D341Med (cell line): ENCODE results near the gene CABP4.

Source experiments
- DNase-seq: peaks from one replicate; pipeline ENCODE4 v3.0.0; 2012; ENCODE audit warnings: low spot score

CABP4 gene

GRCh38 chr11:67455054-67455453, at the start of gene CABP4:
CABP4 (plus strand) TSS chr11:67455354; CDS start chr11:67455424, 70 bp downstream.
- DNase-seq, result no peak

DNA sequence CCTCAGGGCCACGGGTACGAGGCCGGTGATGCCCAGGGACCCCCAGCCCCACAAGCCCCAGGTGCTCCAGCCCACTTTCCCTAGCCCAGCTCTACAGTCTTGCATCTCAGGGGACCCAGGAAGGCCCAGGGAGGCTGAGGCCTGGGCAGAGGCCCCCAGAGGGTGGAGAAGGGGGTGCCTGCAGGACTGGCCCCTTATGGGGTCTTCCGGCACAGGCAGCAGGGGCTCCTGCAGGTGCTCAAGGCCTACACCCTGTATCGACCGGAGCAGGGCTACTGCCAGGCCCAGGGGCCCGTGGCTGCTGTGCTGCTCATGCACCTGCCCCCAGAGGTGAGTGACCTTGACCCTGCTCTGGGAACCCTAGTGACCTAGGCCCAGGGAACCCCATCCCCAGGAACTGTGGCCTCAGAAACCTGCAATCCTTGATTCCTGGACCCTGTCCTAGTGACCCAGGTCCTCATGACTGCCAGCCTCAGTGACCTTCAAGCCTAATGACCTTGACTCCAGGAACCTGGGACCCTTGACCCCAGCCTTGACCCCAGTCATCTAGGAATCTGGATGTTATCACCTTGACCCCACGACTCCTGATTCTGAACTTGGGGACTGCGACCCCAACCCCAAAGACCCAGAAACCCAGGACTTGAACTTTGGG, 49.3 kb upstream of the CABP4 start:
- DNase-seq, result no peak

GRCh38 chr11:67406420-67406968, 48.7 kb upstream of the CABP4 start:
- DNase-seq, result no peak

DNA sequence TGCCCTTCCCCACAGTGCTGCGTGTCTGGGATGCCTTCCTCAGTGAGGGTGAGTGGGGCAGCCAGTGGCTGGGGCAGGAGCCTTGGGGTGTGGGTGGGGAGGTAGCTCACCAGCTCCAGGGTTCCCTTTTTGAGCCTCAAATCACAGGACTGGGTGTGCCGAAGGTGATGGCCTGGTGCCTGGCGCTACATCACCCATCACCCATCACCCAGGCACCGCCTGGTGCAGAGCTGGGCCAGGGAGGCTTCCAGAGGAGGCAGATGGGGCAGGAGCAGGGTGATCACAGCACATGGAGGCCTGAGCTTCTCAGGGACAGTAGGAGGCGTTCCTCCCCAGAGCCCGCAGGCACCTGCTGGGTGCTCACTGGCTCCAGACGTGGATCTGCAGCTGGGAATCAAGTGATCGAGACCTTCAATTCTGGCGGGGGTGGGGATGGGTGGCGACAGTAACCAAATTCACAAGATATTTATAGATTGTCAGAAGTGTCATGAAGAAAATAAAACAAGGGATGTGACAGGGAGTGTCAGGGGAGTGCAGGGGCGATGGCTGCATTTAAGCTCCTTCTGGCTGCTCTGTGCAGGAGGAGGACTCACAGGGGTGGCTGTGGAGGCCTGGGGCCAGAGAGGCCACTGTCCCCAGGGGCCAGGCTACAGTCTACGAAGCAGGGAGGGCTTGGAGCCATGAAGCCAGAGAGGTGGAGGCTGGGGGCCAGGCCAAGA, 48.0 kb upstream of the CABP4 start:
- DNase-seq, result no peak

DNA sequence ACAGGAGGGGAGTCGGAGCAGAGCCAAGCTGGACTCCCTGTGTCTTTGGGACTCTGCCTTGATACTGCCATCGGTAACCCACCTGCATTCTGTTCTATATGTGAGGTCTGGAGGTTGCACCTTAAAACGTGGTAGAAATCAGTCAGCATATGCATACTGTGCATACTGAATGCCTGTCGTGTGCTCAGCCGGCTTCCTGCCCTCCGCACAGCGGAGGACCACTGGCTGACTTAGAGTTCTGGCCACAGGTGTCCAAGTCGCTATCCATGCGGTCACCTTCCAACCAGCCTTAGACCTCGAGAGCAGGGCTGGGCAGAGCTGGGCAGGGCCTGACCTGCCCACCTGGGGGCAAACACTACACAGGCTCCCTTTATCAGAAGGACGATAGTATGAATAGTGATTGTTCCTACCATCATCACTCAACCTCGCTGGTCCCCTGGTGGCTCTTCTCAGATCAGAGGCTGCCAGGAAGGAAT, 47.4 kb upstream of the CABP4 start:
- no peak for DNase-seq

GRCh38 chr11:67408437-67409200, 46.5 kb upstream of the CABP4 start:
- DNase-seq, result no peak

GRCh38 chr11:67409261-67409666, 45.9 kb upstream of the CABP4 start:
- no peak for DNase-seq

DNA sequence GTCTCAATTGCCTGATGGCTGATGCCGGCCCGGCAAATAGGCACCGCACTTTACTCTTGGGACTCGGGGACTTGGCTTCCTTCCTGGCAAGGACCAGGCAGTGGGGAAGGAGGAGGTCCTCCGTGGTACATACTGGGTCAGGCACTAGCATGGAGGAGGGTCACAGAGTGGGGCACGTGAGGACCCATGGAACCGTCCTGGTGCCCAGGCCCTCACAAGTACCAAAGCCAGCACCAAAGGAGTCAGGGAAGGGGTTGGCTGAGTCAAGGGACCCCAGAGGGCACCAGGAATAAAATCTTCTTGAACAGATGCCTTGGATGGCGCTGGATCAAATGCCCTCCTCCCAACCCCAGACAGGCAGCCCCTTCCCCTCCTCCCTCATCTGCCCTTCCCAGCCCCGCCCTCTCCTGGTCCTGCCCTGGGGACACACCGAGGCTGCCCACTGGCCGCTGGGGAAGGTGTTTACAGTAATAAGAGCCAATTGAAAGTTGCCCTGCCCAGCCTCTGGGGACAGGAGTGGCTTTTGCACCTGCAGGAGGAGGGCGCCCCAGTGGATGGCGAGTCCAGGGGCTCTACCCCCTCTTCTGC, 45.3 kb upstream of the CABP4 start:
- DNase-seq, result no peak

GRCh38 chr11:67410369-67410831, 44.8 kb upstream of the CABP4 start:
- DNase-seq, result no peak

DNA sequence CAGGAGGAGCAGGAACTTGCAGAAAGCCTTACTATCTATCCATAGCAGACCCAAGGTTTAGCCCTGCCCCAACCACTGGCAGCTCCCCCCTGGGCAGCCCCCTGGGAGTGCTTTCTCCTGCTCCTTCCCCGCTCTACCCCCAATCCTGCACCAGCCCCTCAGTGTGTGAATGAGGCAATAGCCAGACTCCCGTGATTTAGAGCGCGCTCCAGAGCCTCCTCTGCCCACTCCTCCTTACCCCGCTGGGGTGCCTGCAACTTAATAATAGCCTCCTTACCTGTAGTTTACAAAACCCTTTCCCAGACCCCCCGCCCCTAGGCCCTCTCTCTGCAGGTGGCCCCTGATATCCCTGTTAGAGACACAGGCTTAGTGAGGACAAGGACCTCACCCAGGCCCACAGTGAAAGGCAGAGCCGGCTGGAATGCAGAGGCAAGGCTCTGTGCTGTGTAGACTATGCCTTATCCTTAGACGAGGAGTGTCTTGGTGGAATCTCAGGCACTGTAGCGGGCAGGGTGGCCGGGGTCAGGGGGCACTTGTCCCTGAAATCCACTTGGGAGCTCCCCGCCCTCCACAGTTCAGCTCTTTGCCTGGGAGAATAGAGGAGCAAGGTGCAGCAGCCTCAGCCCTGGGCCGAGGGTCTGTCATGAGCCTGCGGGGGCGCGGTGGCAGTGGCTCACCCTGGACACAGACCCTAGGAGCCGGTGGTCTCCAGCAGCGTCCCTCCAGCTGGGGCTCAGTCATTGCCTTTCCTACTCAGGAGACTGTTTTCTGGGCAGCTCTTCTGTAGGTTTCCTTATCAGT, 44.0 kb upstream of the CABP4 start:
- no peak for DNase-seq

GRCh38 chr11:67411785-67412152, 43.4 kb upstream of the CABP4 start:
- no peak for DNase-seq

- DNase-seq, result no peak
Observed at GRCh38 chr11:67412495-67413179, 42.5 kb upstream of the CABP4 start.

DNA sequence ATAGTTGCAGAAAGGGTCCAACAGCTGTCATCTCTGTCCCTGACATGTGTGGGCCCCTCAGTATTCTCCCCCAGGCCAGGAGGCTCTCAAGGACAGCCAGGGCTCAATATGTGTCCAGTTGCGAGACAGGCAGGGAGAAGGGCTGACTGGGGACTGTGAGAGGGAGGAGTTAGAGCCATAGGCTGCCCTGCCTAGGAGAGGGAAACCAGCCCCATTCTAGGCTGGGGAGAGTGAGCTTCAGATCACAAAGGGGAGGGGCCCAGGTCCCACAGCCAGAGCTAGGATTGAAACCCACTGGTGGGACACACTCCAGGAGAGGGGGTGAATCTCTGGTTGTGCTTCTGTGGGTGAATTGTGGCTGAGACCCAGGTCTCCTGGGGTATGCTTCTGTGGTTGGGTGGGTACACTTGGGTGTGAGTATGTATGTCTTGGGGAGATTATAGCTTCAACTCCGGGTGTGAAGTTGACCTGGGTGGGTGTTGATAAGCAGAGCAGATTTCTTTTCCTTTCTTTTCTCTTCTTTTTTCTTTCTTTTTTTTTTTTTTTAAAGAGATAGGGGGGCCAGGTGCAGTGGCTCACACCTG, 41.8 kb upstream of the CABP4 start:
- no peak for DNase-seq

- no peak for DNase-seq
Observed at GRCh38 chr11:67415501-67416304, 39.5 kb upstream of the CABP4 start, which contains the start of gene CARNS1. CARNS1 (plus strand) TSS chr11:67415678; CDS start chr11:67416200, 522 bp downstream.

- DNase-seq, result no peak
Observed at GRCh38 chr11:67416416-67417335, 38.5 kb upstream of the CABP4 start.

- no peak for DNase-seq
Observed at GRCh38 chr11:67417425-67417824, 37.7 kb upstream of the CABP4 start.

GRCh38 chr11:67418476-67419281, 36.5 kb upstream of the CABP4 start:
- DNase-seq, result no peak
